Central memory CD8-positive, alpha-beta T cell (primary cell): ENCODE data around the gene DDR1.

Source experiments
- ATAC-seq: fragments of 150-1000 bp; cut with Tn5 transposase; replicated peaks from 2 replicates; pipeline ENCODE4 v1.10.0; 2022; ENCODE audit warnings: mild to moderate bottlenecking, moderate FRiP score, moderate number of reproducible peaks; ENCODE audit not compliant: poor library complexity, severe bottlenecking; ENCODE audit errors: extremely low read depth
- DNase-seq, 2 donors: peaks; one replicate each; pipeline ENCODE4 v3.0.0; 2021; ENCODE audit warnings: low spot score in 2 of 2
- H3K27ac Mint-ChIP-seq: one replicate; pipeline ENCODE4 v1.8.0; 2022; ENCODE audit warnings: low read depth, mild to moderate bottlenecking, moderate library complexity, mixed read lengths
- H3K27me3 Mint-ChIP-seq: one replicate; pipeline ENCODE4 v1.8.0; 2022; ENCODE audit warnings: mixed read lengths
- H3K36me3 Mint-ChIP-seq: one replicate; pipeline ENCODE4 v1.8.0; 2022; ENCODE audit warnings: mild to moderate bottlenecking, moderate library complexity, mixed read lengths; ENCODE audit not compliant: insufficient read depth
- H3K4me1 Mint-ChIP-seq: one replicate; pipeline ENCODE4 v1.8.0; 2022; ENCODE audit warnings: mixed read lengths
- H3K4me3 Mint-ChIP-seq: one replicate; pipeline ENCODE4 v1.8.0; 2022; ENCODE audit warnings: mild to moderate bottlenecking, moderate library complexity, mixed read lengths
- H3K9me3 Mint-ChIP-seq: one replicate; pipeline ENCODE4 v1.8.0; 2022; ENCODE audit warnings: mixed read lengths

Gene DDR1

GRCh38 chr6:30887901-30888815 lies 3.8 kb downstream of the DDR1 start:
- H3K4me1 Mint-ChIP-seq, result peaks cover 28% of the 10 kb centered on the region
- no peak overlapping the region for H3K4me3 Mint-ChIP-seq
- DNase-seq (no peak), ATAC-seq (no peak)
- H3K36me3 Mint-ChIP-seq, result peaks cover 2% of the 10 kb centered on the region
- H3K27ac Mint-ChIP-seq, result no peak overlapping the region
- no peaks in the 10 kb centered on the region for H3K27me3 Mint-ChIP-seq
- H3K9me3 Mint-ChIP-seq, result no peaks in the 10 kb centered on the region

- Mint-ChIP-seq H3K4me3 (no peak overlapping the region), H3K27ac (no peak overlapping the region), H3K9me3 (no peaks in the 10 kb centered on the region), H3K4me1 (peaks cover 21% of the 10 kb centered on the region), H3K36me3 (peaks cover 5% of the 10 kb centered on the region), H3K27me3 (no peaks in the 10 kb centered on the region)
- no peak for ATAC-seq
- no peak for DNase-seq
Measured at GRCh38 chr6:30888816-30889495, 4.6 kb downstream of the DDR1 start.

- no peak for ATAC-seq
- Mint-ChIP-seq H3K27ac (no peak overlapping the region), H3K4me3 (no peak overlapping the region), H3K36me3 (peaks cover 5% of the 10 kb centered on the region), H3K9me3 (no peaks in the 10 kb centered on the region), H3K27me3 (no peaks in the 10 kb centered on the region), H3K4me1 (peaks cover 21% of the 10 kb centered on the region)
- no peak for DNase-seq
Measured at GRCh38 chr6:30889496-30889885, 5.2 kb downstream of the DDR1 start.

- Mint-ChIP-seq H3K4me1 (peaks cover 17% of the 10 kb centered on the region), H3K27me3 (no peaks in the 10 kb centered on the region), H3K9me3 (no peaks in the 10 kb centered on the region), H3K4me3 (no peak overlapping the region), H3K27ac (no peak overlapping the region), H3K36me3 (peaks cover 5% of the 10 kb centered on the region)
- no peak for DNase-seq
- no peak for ATAC-seq
Measured at GRCh38 chr6:30889921-30890645, 5.8 kb downstream of the DDR1 start.

- Mint-ChIP-seq H3K27me3 (no peaks in the 10 kb centered on the region), H3K9me3 (no peaks in the 10 kb centered on the region), H3K36me3 (peaks cover 2% of the 10 kb centered on the region), H3K4me3 (no peak overlapping the region), H3K27ac (no peak overlapping the region), H3K4me1 (peaks cover 9% of the 10 kb centered on the region)
- DNase-seq (no peak), ATAC-seq (no peak)
Measured at GRCh38 chr6:30890646-30891449, 6.5 kb downstream of the DDR1 start.

GRCh38 chr6:30891450-30891723 lies 7.1 kb downstream of the DDR1 start:
- H3K27me3 Mint-ChIP-seq, result no peaks in the 10 kb centered on the region
- H3K4me1 Mint-ChIP-seq, result peaks cover 4% of the 10 kb centered on the region
- H3K36me3 Mint-ChIP-seq, result peaks cover 2% of the 10 kb centered on the region
- DNase-seq (no peak), ATAC-seq (no peak)
- no peak overlapping the region for H3K27ac Mint-ChIP-seq
- no peaks in the 10 kb centered on the region for H3K9me3 Mint-ChIP-seq
- no peak overlapping the region for H3K4me3 Mint-ChIP-seq

GRCh38 chr6:30891816-30892538 lies 7.7 kb downstream of the DDR1 start:
- no peak overlapping the region for H3K27ac Mint-ChIP-seq
- no peak overlapping the region for H3K4me3 Mint-ChIP-seq
- H3K27me3 Mint-ChIP-seq, result no peaks in the 10 kb centered on the region
- H3K4me1 Mint-ChIP-seq, result no peaks in the 10 kb centered on the region
- H3K9me3 Mint-ChIP-seq, result no peaks in the 10 kb centered on the region
- H3K36me3 Mint-ChIP-seq, result peaks cover 3% of the 10 kb centered on the region
- no peak for DNase-seq
- no peak for ATAC-seq

GRCh38 chr6:30893001-30893591 lies 8.8 kb downstream of the DDR1 start:
- H3K36me3 Mint-ChIP-seq, result peaks cover 4% of the 10 kb centered on the region
- no peaks in the 10 kb centered on the region for H3K4me1 Mint-ChIP-seq
- H3K9me3 Mint-ChIP-seq, result no peaks in the 10 kb centered on the region
- no peak for DNase-seq
- no peak for ATAC-seq
- H3K4me3 Mint-ChIP-seq, result no peak overlapping the region
- no peaks in the 10 kb centered on the region for H3K27me3 Mint-ChIP-seq
- H3K27ac Mint-ChIP-seq, result no peak overlapping the region

GRCh38 chr6:30893666-30894065 lies 9.3 kb downstream of the DDR1 start:
- Mint-ChIP-seq H3K36me3 (peaks cover 4% of the 10 kb centered on the region), H3K4me3 (no peak overlapping the region), H3K4me1 (no peaks in the 10 kb centered on the region), H3K9me3 (no peaks in the 10 kb centered on the region), H3K27ac (no peak overlapping the region), H3K27me3 (no peaks in the 10 kb centered on the region)
- DNase-seq (no peak), ATAC-seq (no peak)

GRCh38 chr6:30894381-30894780 lies 10.1 kb downstream of the DDR1 start:
- no peak for DNase-seq
- H3K27me3 Mint-ChIP-seq, result no peaks in the 10 kb centered on the region
- H3K9me3 Mint-ChIP-seq, result no peaks in the 10 kb centered on the region
- no peak for ATAC-seq
- no peak overlapping the region for H3K4me3 Mint-ChIP-seq
- H3K4me1 Mint-ChIP-seq, result no peaks in the 10 kb centered on the region
- H3K27ac Mint-ChIP-seq, result no peak overlapping the region
- peaks cover 4% of the 10 kb centered on the region for H3K36me3 Mint-ChIP-seq

GRCh38 chr6:30894935-30895334 lies 10.6 kb downstream of the DDR1 start:
- peaks cover 4% of the 10 kb centered on the region for H3K36me3 Mint-ChIP-seq

More at GRCh38 chr6:30894935-30895334, 10.6 kb downstream of the DDR1 start:
- H3K4me1 Mint-ChIP-seq, result no peaks in the 10 kb centered on the region
- H3K27ac Mint-ChIP-seq, result no peak overlapping the region
- no peaks in the 10 kb centered on the region for H3K9me3 Mint-ChIP-seq
- H3K4me3 Mint-ChIP-seq, result no peak overlapping the region
- no peaks in the 10 kb centered on the region for H3K27me3 Mint-ChIP-seq
- DNase-seq, result no peak
- no peak for ATAC-seq
